Calu3 (cell line): ENCODE data around the gene MED13. TPM values are rescaled to one million over a fixed set of nuclear protein-coding genes. Genes with fewer than 3 reads are reported as not detected.

Source experiments
- BruUV-seq: library from RNA; stranded (reverse); fragments of 400-500 nt; replicated peaks from 2 replicates; lab custom pipeline; 2021; lab: Mats Ljungman, UMichigan
- CTCF ChIA-PET: fragments of 300-600 bp; sonication (Branson Sonifier 250); formaldehyde crosslinking; loops from one replicate; lab custom pipeline; 2022; ENCODE audit warnings: antibody characterized with exemption; lab: Charles Lee
- DNase-seq: peaks from one replicate; pipeline ENCODE4 v3.0.0; 2022
- H3K27ac Mint-ChIP-seq: one replicate; pipeline ENCODE4 v1.8.0; 2022; ENCODE audit warnings: mixed read lengths; ENCODE audit not compliant: unreplicated experiment
- H3K27me3 Mint-ChIP-seq: one replicate; pipeline ENCODE4 v1.8.0; 2022; ENCODE audit warnings: mixed read lengths; ENCODE audit not compliant: unreplicated experiment
- H3K36me3 Mint-ChIP-seq: one replicate; pipeline ENCODE4 v1.8.0; 2022; ENCODE audit warnings: mild to moderate bottlenecking, moderate library complexity, mixed read lengths; ENCODE audit not compliant: insufficient read depth, unreplicated experiment
- H3K4me1 Mint-ChIP-seq: one replicate; pipeline ENCODE4 v1.8.0; 2022; ENCODE audit warnings: mild to moderate bottlenecking, low read depth, mixed read lengths; ENCODE audit not compliant: unreplicated experiment
- H3K4me3 Mint-ChIP-seq: one replicate; pipeline ENCODE4 v1.8.0; 2022; ENCODE audit warnings: mild to moderate bottlenecking, low read depth, moderate library complexity, mixed read lengths; ENCODE audit not compliant: unreplicated experiment
- H3K9me3 Mint-ChIP-seq: one replicate; pipeline ENCODE4 v1.8.0; 2022; ENCODE audit warnings: low read depth, mixed read lengths; ENCODE audit not compliant: unreplicated experiment
- CTCF ChIP-seq: fragments of 200-600 bp; IDR thresholded peaks from one replicate; pipeline ENCODE4 v1.8.0; 2022; ENCODE audit warnings: antibody characterized with exemption; ENCODE audit not compliant: unreplicated experiment
- intact Hi-C: fragments of 100-400 bp; cut with micrococcal nuclease; formaldehyde crosslinking; loops from one replicate; pipeline ENCODE4 v1.10.0; 2022; ENCODE audit not compliant: unreplicated experiment
- total RNA-seq: library from RNA; stranded (reverse); gene quantifications from 2 replicates; pipeline ENCODE4 v1.2.3, GENCODE V29; 2022

Gene MED13
- total RNA-seq, 1 experiment from 2014 or later = 50.2 TPM

- no peak for TF ChIP-seq CTCF
- Mint-ChIP-seq H3K36me3 (no peaks in the 10 kb centered on the region), H3K9me3 (no peaks in the 10 kb centered on the region), H3K27me3 (no peaks in the 10 kb centered on the region), H3K4me1 (no peaks in the 10 kb centered on the region), H3K27ac (no peak overlapping the region), H3K4me3 (no peak overlapping the region)
- DNase-seq = no peak
- CTCF ChIA-PET = interaction anchor here (2.1 kb wide), 1 partner anchor 58 kb away, joined by 17 read pairs; no protein-coding TSS in a partner anchor
- no TSS peak for BruUV-seq
- intact Hi-C loops = no loop called here
Measured at GRCh38 chr17:62110923-62111484, 45.9 kb upstream of the MED13 start.

GRCh38 chr17:62109924-62110323 is 44.8 kb upstream of the MED13 start:
- intact Hi-C loops = loop anchor here (1.0 kb wide), 1 partner anchor 474 kb away; no protein-coding TSS in a partner anchor
- Mint-ChIP-seq H3K27ac (no peak overlapping the region), H3K36me3 (no peaks in the 10 kb centered on the region), H3K4me1 (no peaks in the 10 kb centered on the region), H3K4me3 (no peak overlapping the region), H3K9me3 (no peaks in the 10 kb centered on the region), H3K27me3 (no peaks in the 10 kb centered on the region)
- BruUV-seq = no TSS peak
- TF ChIP-seq CTCF = no peak
- CTCF ChIA-PET = interaction anchor here (0.6 to 2.1 kb wide), 21 partner anchors 9 to 1591 kb away, joined by 3 to 25 read pairs (median 4); partner anchors contain the start of genes BRIP1 and MED13
- DNase-seq = no peak

GRCh38 chr17:62109378-62109902 is 44.4 kb upstream of the MED13 start:
- DNase-seq = peak; percentile 81
- Mint-ChIP-seq H3K27ac (no peak overlapping the region), H3K9me3 (no peaks in the 10 kb centered on the region), H3K27me3 (no peaks in the 10 kb centered on the region), H3K4me3 (no peak overlapping the region), H3K36me3 (no peaks in the 10 kb centered on the region), H3K4me1 (no peaks in the 10 kb centered on the region)
- intact Hi-C loops = loop anchor here (1.0 kb wide), 1 partner anchor 473 kb away; no protein-coding TSS in a partner anchor
- CTCF ChIA-PET = interaction anchor here (0.5 to 2.1 kb wide), 26 partner anchors 10 to 467 kb away, joined by 3 to 25 read pairs (median 3); partner anchors contain the start of genes BRIP1 and MED13
- TF ChIP-seq CTCF = peak; percentile 67
- no TSS peak for BruUV-seq

GRCh38 chr17:62105861-62106260 is 40.8 kb upstream of the MED13 start:
- Mint-ChIP-seq H3K27ac (no peak overlapping the region), H3K9me3 (no peaks in the 10 kb centered on the region), H3K4me1 (no peaks in the 10 kb centered on the region), H3K27me3 (no peaks in the 10 kb centered on the region), H3K4me3 (no peak overlapping the region), H3K36me3 (no peaks in the 10 kb centered on the region)
- BruUV-seq = no TSS peak
- intact Hi-C loops = no loop called here
- no peak for DNase-seq
- CTCF ChIA-PET = no interaction called here
- TF ChIP-seq CTCF = no peak
